HepG2 (cell line): Measurements from ENCODE around the gene TANC1. TPM values are rescaled to one million over a fixed set of nuclear protein-coding genes. Genes with fewer than 3 reads are reported as not detected.

Source experiments
- ATAC-seq: fragments of 200-7000 bp; cut with Tn5 transposase; 3 replicates; pipeline ENCODE4 v1.9.1; 2020; ENCODE audit warnings: mild to moderate bottlenecking, moderate library complexity
- BruUV-seq: library from RNA; stranded (reverse); fragments of 400-500 nt; replicated peaks from 2 replicates; lab custom pipeline; 2021; lab: Mats Ljungman, UMichigan
- CTCF ChIA-PET: fragments of 300-600 bp; formaldehyde crosslinking; extraction: SDS; loops from one replicate; lab custom pipeline; 2021; ENCODE audit warnings: low total read pairs, inconsistent platforms, low intra/inter-chr PET ratio; lab: Yijun Ruan, JAX
- POLR2A ChIA-PET: fragments of 350-600 bp; sonication (Branson Sonifier 250); formaldehyde crosslinking; loops from one replicate; lab custom pipeline; 2020; ENCODE audit warnings: antibody characterized with exemption, inconsistent platforms; lab: Yijun Ruan, JAX
- DNase-seq: peaks from one replicate; pipeline ENCODE4 v3.0.0-alpha.2; 2015; ENCODE audit warnings: low spot score
- FAIRE-seq: peaks from 3 replicates; lab custom pipeline; 2011; peaks lifted over from hg19 to GRCh38; lab: Jason Lieb, UNC
- H2AFZ ChIP-seq: one replicate; pipeline ENCODE4 v1.6.1; 2011; ENCODE audit warnings: low read length, inconsistent platforms
- H3K27ac ChIP-seq: fragments of 300-600 bp; 3 replicates; pipeline ENCODE4 v1.8.0; 2011; ENCODE audit warnings: mixed run types, mild to moderate bottlenecking, mixed read lengths, low read length, inconsistent platforms; ENCODE audit not compliant: insufficient read depth; ENCODE audit errors: extremely low read length
- H3K27me3 ChIP-seq, 2 experiments: fragments of 200-600 bp in 1 of 2; 2 replicates in 1 of 2; 3 replicates in 1 of 2; pipeline versions ENCODE4 v1.6.0 to v1.8.0; 2011; ENCODE audit warnings: low read length in 2 of 2, mild to moderate bottlenecking in 2 of 2, moderate library complexity in 2 of 2, inconsistent platforms in 1 of 2; ENCODE audit not compliant: insufficient read depth in 2 of 2, control insufficient read depth in 1 of 2
- H3K36me3 ChIP-seq, 2 experiments: fragments of 200-600 bp in 1 of 2; replicated peaks in 1 of 2; 2 replicates in 1 of 2; 3 replicates in 1 of 2; pipeline versions ENCODE4 v1.5.1 to v1.8.0; 2011; ENCODE audit warnings: low read length in 2 of 2, inconsistent platforms in 1 of 2; ENCODE audit not compliant: insufficient read depth in 2 of 2, control insufficient read depth in 1 of 2
- H3K4me1 ChIP-seq: 2 replicates; pipeline ENCODE4 v1.5.1; 2012; ENCODE audit warnings: low read length, inconsistent platforms; ENCODE audit not compliant: insufficient read depth
- H3K4me2 ChIP-seq: 2 replicates; pipeline ENCODE4 v1.6.0; 2011; ENCODE audit warnings: low read depth, low read length, inconsistent platforms
- H3K4me3 ChIP-seq, 3 experiments: fragments of 200-600 bp in 1 of 3; sonication (generic), shearing (Covaris generic) in 1 of 3; replicated peaks in 1 of 3; 2 replicates each; pipeline ENCODE4 v1.5.1; 2011 to 2016; ENCODE audit warnings: low read length in 3 of 3, inconsistent platforms in 2 of 3, low read depth in 2 of 3, mild to moderate bottlenecking in 2 of 3, control low read depth in 1 of 3, mixed read lengths in 1 of 3; ENCODE audit not compliant: insufficient read depth in 1 of 3
- H3K79me2 ChIP-seq: one replicate; pipeline ENCODE4 v1.6.1; 2011; ENCODE audit warnings: low read length, inconsistent platforms; ENCODE audit not compliant: insufficient read depth
- H3K9ac ChIP-seq: 2 replicates; pipeline ENCODE4 v1.6.0; 2011; ENCODE audit warnings: mild to moderate bottlenecking, low read depth, low read length, inconsistent platforms; ENCODE audit not compliant: insufficient read depth
- H3K9me3 ChIP-seq: 2 replicates; pipeline ENCODE4 v1.5.1; 2012; ENCODE audit warnings: mild to moderate bottlenecking, low read length
- H4K20me1 ChIP-seq: 2 replicates; pipeline ENCODE4 v1.6.0; 2011; ENCODE audit warnings: inconsistent platforms, mild to moderate bottlenecking, low read length, moderate library complexity; ENCODE audit not compliant: insufficient read depth
- DR1 ChIP-seq: sonication (generic); formaldehyde crosslinking; IDR thresholded peaks from 2 replicates; pipeline ENCODE4 v1.8.0; 2021; ENCODE audit warnings: mild to moderate bottlenecking, missing genetic modification reagents, inconsistent platforms
- XBP1 ChIP-seq: sonication (generic); formaldehyde crosslinking; IDR thresholded peaks from 2 replicates; pipeline ENCODE4 v1.5.0; 2020; ENCODE audit warnings: missing genetic modification reagents
- ZNF530 ChIP-seq: sonication (generic); formaldehyde crosslinking; IDR thresholded peaks from 2 replicates; pipeline ENCODE4 v1.5.0; 2020; ENCODE audit warnings: low read depth, mild to moderate bottlenecking, missing genetic modification reagents
- WGBS: methylation state at CpG from one replicate; pipeline ENCODE4 v1.1.6; 2017; ENCODE audit warnings: low lambda C conversion rate; 5-methylcytosine and 5-hydroxymethylcytosine counted together
- in situ Hi-C: cut with HindIII; loops from 2 replicates; pipeline ENCODE4 v1.10.0; 2017; ENCODE audit warnings: low pct_unique_long_range_greater_than_20kb; ENCODE audit not compliant: extremely low pct_ligation_motif_present
- intact Hi-C: fragments of 100-400 bp; cut with micrococcal nuclease; formaldehyde crosslinking; loops from one replicate; pipeline ENCODE4 v1.10.0; 2022; ENCODE audit not compliant: unreplicated experiment
- polyA plus RNA-seq, 8 experiments: library from polyadenylated mRNA; depleted of rRNA in 3 of 8; stranded (reverse) in 7 of 8; unstranded in 1 of 8; fragments of >200 nt; fragmentation: Illumina TruSeq in 4 of 8; extraction: Trizol in 4 of 8; gene quantifications; 2 replicates each; pipeline versions ENCODE4 v1.2.1 to v1.2.3, GENCODE V29; 2011 to 2016; ENCODE audit warnings: low read depth in 4 of 8, missing spikeins in 1 of 8, mixed read lengths in 1 of 8; ENCODE audit not compliant: insufficient read depth in 1 of 8
- total RNA-seq, 5 experiments: library from RNA; depleted of rRNA; stranded (reverse); fragments of >200 nt; fragmentation: Illumina TruSeq; extraction: Trizol; gene quantifications; 2 replicates each; pipeline ENCODE4 v1.2.3, GENCODE V29; 2016; ENCODE audit warnings: low read depth in 1 of 5
- TF ChIP-seq, protein P1 (sequence below), 2 experiments: sonication (generic) in 1 of 2; formaldehyde crosslinking in 1 of 2; IDR thresholded peaks; 2 replicates each; pipeline versions ENCODE4 v1.5.1 to v1.6.1; 2011 to 2020; ENCODE audit warnings: borderline replicate concordance in 1 of 2, low read depth in 1 of 2, low read length in 1 of 2, mild to moderate bottlenecking in 1 of 2, missing genetic modification reagents in 1 of 2, moderate library complexity in 1 of 2
- TF ChIP-seq, protein P2 (sequence below): sonication (generic); formaldehyde crosslinking; IDR thresholded peaks from 2 replicates; pipeline ENCODE4 v1.4.0; 2020; ENCODE audit warnings: missing genetic modification reagents, borderline replicate concordance

The TANC1 gene
- total and polyA plus RNA-seq, 2 of the 13 experiments (the other 11 are each of a cell fraction or from before 2014, with no cell fraction given), result 2.3 to 5.6 TPM

DNA sequence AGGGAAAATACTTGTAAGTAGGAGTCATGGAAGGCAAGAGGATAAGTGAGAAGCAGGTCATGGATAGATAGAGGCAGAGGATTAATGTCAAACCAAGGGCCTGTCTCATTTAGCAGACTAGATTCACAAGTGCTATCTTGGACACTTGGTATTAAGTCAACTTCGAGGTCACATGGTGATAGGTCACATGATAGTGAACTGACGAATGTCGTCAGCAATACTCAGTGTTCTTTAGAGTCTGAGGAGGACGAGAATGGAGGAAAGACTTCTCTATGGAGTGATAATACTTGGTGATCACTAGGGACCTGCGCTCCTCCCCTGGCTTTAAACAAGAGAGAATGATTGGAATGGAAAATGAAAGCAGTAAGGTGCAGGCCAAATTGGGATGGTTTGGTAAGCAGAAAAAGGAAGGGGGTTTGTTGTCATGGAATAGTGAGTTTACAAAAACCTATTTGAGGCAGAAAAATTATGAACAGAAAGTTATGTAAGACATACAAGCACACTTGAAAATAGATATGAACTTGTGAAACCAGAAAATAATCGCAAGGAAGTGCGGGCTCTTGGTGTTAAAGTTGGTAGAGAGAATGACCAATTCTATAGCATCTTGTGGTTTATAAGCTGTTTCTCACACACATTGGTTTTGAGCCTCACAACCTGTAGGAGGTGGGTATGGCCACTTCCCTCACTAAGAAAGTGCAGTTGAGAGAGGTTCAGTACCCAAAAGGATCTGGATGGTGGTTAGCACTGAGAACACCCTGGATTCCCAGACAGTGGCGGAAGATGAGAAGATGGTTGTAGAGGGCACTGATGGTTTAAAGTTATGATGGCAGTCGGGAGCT lies 176.6 kb downstream of the TANC1 start:
- Histone ChIP-seq H3K27me3 (no peaks in the 10 kb centered on the region), H3K9me3 (no peaks in the 10 kb centered on the region), H3K27ac (no peak overlapping the region), H3K4me1 (no peaks in the 10 kb centered on the region), H3K9ac (no peak overlapping the region), H3K4me2 (no peak overlapping the region), H4K20me1 (no peaks in the 10 kb centered on the region), H3K79me2 (no peaks in the 10 kb centered on the region), H3K36me3 (no peaks in the 10 kb centered on the region), H3K4me3 (no peak overlapping the region), H2AFZ (no peak overlapping the region)
- WGBS, result 76% methylated on average over 9 of the region's 9 CpGs
- DNase-seq (no peak), ATAC-seq (no peak), FAIRE-seq (no peak)
- CTCF ChIA-PET, result no interaction called here
- no TSS peak for BruUV-seq
- in situ Hi-C loops, result no loop called here
- TF ChIP-seq XBP1 (no peak), DR1 (CRISPR knock-in tag) (no peak), ZNF530 (no peak)
- TF ChIP-seq, protein P1, sequence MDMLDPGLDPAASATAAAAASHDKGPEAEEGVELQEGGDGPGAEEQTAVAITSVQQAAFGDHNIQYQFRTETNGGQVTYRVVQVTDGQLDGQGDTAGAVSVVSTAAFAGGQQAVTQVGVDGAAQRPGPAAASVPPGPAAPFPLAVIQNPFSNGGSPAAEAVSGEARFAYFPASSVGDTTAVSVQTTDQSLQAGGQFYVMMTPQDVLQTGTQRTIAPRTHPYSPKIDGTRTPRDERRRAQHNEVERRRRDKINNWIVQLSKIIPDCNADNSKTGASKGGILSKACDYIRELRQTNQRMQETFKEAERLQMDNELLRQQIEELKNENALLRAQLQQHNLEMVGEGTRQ (IDR thresholded peaks at IDR 0.05; ENCODE audit: low read depth, low read length), result 0 out of 2 replicates have a peak, but pooled peaks have one; percentile 30
- TF ChIP-seq, protein P1 (CRISPR knock-in tag; IDR thresholded peaks at IDR 0.05; ENCODE audit: borderline replicate concordance), result no peak
- TF ChIP-seq, protein P2, sequence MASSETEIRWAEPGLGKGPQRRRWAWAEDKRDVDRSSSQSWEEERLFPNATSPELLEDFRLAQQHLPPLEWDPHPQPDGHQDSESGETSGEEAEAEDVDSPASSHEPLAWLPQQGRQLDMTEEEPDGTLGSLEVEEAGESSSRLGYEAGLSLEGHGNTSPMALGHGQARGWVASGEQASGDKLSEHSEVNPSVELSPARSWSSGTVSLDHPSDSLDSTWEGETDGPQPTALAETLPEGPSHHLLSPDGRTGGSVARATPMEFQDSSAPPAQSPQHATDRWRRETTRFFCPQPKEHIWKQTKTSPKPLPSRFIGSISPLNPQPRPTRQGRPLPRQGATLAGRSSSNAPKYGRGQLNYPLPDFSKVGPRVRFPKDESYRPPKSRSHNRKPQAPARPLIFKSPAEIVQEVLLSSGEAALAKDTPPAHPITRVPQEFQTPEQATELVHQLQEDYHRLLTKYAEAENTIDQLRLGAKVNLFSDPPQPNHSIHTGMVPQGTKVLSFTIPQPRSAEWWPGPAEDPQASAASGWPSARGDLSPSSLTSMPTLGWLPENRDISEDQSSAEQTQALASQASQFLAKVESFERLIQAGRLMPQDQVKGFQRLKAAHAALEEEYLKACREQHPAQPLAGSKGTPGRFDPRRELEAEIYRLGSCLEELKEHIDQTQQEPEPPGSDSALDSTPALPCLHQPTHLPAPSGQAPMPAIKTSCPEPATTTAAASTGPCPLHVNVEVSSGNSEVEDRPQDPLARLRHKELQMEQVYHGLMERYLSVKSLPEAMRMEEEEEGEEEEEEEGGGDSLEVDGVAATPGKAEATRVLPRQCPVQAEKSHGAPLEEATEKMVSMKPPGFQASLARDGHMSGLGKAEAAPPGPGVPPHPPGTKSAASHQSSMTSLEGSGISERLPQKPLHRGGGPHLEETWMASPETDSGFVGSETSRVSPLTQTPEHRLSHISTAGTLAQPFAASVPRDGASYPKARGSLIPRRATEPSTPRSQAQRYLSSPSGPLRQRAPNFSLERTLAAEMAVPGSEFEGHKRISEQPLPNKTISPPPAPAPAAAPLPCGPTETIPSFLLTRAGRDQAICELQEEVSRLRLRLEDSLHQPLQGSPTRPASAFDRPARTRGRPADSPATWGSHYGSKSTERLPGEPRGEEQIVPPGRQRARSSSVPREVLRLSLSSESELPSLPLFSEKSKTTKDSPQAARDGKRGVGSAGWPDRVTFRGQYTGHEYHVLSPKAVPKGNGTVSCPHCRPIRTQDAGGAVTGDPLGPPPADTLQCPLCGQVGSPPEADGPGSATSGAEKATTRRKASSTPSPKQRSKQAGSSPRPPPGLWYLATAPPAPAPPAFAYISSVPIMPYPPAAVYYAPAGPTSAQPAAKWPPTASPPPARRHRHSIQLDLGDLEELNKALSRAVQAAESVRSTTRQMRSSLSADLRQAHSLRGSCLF (CRISPR knock-in tag), result no peak
- POLR2A ChIA-PET, result no interaction called here
- intact Hi-C loops, result no loop called here
